ENCODE results near the gene CYP27A1. TPM values are rescaled to one million over a fixed set of nuclear protein-coding genes. Genes with fewer than 3 reads are reported as not detected.

Gene CYP27A1
- total and polyA plus RNA-seq, 4 donors = 112 to 354 (median 305) TPM

DNA sequence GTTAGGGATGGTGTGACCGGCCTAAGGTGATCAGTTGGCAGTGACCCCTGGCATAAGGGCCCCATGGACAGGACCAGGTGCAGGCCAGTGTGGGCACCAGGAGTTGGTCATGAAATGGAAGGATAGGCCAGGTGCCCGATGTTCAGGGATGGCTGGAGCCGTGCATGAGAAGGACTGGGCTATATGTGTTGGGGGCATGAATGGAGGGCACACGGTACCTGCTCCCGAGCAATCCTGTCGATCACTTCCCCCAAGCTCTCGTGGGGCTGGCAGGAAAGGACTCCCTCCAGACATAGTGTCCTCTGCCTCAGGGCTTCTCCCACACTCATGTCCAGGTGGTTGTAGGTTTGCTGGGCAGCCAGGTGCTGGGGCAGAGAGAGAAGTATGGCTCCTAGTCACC lies 42.1 kb downstream of the CYP27A1 start (continued):
- TF ChIP-seq, protein P1, sequence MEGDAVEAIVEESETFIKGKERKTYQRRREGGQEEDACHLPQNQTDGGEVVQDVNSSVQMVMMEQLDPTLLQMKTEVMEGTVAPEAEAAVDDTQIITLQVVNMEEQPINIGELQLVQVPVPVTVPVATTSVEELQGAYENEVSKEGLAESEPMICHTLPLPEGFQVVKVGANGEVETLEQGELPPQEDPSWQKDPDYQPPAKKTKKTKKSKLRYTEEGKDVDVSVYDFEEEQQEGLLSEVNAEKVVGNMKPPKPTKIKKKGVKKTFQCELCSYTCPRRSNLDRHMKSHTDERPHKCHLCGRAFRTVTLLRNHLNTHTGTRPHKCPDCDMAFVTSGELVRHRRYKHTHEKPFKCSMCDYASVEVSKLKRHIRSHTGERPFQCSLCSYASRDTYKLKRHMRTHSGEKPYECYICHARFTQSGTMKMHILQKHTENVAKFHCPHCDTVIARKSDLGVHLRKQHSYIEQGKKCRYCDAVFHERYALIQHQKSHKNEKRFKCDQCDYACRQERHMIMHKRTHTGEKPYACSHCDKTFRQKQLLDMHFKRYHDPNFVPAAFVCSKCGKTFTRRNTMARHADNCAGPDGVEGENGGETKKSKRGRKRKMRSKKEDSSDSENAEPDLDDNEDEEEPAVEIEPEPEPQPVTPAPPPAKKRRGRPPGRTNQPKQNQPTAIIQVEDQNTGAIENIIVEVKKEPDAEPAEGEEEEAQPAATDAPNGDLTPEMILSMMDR (IDR thresholded peaks at IDR 0.05; ENCODE audit: low read depth, low read length, missing input control) = no peak
- TF ChIP-seq FOXA2 (IDR thresholded peaks at IDR 0.05) (no peak), SP1 (IDR thresholded peaks at IDR 0.05) (no peak), RAD21 (IDR thresholded peaks at IDR 0.05) (no peak)

DNA sequence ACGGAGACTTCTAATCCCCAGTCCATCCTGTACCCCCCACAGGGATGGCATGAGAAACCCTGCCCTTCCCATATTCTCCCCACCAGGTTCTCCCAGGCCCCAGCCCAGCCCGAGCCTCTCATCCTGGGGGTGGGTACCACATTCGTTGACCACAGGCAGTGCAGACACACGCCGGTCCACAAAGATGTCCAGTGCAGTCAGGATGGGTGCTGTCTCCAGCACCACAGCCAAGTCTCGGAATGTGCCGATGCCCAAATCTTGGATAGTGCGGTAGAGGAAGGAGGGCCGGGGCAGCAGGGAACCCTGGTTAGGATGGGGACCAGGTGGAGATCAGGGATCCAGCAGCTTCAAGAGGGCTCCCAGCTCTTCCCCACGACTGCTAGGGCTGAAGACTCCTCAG lies 44.8 kb downstream of the CYP27A1 start:
- H3K36me3 ChIP-seq (ENCODE audit: control insufficient read depth in 4 of 4, insufficient read depth in 3 of 4, low read depth in 1 of 4, low read length in 3 of 4) = peaks cover 0 to 3% (median 1%) of the 10 kb centered on the region in 4 donors
- H3K4me3 ChIP-seq (ENCODE audit: low read depth in 1 of 3, low read length in 3 of 3) = no peak overlapping the region
- WGBS = 82% methylated on average over 10 of the region's 10 CpGs
- H3K27me3 ChIP-seq (ENCODE audit: control insufficient read depth in 4 of 4, insufficient read depth in 4 of 4, low read length in 3 of 4) = no peaks in the 10 kb centered on the region
- no peaks in the 10 kb centered on the region for H3K9me3 ChIP-seq (ENCODE audit: control insufficient read depth in 4 of 4, low read length in 3 of 4)
- TF ChIP-seq, protein P2, sequence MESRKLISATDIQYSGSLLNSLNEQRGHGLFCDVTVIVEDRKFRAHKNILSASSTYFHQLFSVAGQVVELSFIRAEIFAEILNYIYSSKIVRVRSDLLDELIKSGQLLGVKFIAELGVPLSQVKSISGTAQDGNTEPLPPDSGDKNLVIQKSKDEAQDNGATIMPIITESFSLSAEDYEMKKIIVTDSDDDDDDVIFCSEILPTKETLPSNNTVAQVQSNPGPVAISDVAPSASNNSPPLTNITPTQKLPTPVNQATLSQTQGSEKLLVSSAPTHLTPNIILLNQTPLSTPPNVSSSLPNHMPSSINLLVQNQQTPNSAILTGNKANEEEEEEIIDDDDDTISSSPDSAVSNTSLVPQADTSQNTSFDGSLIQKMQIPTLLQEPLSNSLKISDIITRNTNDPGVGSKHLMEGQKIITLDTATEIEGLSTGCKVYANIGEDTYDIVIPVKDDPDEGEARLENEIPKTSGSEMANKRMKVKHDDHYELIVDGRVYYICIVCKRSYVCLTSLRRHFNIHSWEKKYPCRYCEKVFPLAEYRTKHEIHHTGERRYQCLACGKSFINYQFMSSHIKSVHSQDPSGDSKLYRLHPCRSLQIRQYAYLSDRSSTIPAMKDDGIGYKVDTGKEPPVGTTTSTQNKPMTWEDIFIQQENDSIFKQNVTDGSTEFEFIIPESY (IDR thresholded peaks at IDR 0.05) = no peak
- TF ChIP-seq HNF4G (IDR thresholded peaks at IDR 0.05) = no peak
- TF ChIP-seq, protein P3, sequence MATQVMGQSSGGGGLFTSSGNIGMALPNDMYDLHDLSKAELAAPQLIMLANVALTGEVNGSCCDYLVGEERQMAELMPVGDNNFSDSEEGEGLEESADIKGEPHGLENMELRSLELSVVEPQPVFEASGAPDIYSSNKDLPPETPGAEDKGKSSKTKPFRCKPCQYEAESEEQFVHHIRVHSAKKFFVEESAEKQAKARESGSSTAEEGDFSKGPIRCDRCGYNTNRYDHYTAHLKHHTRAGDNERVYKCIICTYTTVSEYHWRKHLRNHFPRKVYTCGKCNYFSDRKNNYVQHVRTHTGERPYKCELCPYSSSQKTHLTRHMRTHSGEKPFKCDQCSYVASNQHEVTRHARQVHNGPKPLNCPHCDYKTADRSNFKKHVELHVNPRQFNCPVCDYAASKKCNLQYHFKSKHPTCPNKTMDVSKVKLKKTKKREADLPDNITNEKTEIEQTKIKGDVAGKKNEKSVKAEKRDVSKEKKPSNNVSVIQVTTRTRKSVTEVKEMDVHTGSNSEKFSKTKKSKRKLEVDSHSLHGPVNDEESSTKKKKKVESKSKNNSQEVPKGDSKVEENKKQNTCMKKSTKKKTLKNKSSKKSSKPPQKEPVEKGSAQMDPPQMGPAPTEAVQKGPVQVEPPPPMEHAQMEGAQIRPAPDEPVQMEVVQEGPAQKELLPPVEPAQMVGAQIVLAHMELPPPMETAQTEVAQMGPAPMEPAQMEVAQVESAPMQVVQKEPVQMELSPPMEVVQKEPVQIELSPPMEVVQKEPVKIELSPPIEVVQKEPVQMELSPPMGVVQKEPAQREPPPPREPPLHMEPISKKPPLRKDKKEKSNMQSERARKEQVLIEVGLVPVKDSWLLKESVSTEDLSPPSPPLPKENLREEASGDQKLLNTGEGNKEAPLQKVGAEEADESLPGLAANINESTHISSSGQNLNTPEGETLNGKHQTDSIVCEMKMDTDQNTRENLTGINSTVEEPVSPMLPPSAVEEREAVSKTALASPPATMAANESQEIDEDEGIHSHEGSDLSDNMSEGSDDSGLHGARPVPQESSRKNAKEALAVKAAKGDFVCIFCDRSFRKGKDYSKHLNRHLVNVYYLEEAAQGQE (IDR thresholded peaks at IDR 0.05) = no peak
- no peak for TF ChIP-seq RAD21 (IDR thresholded peaks at IDR 0.05)
- no peak for TF ChIP-seq FOXA2 (IDR thresholded peaks at IDR 0.05)
- no peak for TF ChIP-seq TAF1 (conservative IDR thresholded peaks at IDR 0.05)
- no peak for TF ChIP-seq YY1 (IDR thresholded peaks at IDR 0.05)
- no peak overlapping the region for H3K27ac ChIP-seq (ENCODE audit: low read depth in 1 of 2, low read length in 2 of 2)
- no peak overlapping the region for H3K9ac ChIP-seq (ENCODE audit: low read depth in 1 of 2, low read length in 2 of 2)
- no peak for DNase-seq (ENCODE audit: low spot score)
- no peaks in the 10 kb centered on the region for H3K4me1 ChIP-seq (ENCODE audit: control insufficient read depth in 4 of 4, insufficient read depth in 4 of 4, low read length in 3 of 4)

DNA sequence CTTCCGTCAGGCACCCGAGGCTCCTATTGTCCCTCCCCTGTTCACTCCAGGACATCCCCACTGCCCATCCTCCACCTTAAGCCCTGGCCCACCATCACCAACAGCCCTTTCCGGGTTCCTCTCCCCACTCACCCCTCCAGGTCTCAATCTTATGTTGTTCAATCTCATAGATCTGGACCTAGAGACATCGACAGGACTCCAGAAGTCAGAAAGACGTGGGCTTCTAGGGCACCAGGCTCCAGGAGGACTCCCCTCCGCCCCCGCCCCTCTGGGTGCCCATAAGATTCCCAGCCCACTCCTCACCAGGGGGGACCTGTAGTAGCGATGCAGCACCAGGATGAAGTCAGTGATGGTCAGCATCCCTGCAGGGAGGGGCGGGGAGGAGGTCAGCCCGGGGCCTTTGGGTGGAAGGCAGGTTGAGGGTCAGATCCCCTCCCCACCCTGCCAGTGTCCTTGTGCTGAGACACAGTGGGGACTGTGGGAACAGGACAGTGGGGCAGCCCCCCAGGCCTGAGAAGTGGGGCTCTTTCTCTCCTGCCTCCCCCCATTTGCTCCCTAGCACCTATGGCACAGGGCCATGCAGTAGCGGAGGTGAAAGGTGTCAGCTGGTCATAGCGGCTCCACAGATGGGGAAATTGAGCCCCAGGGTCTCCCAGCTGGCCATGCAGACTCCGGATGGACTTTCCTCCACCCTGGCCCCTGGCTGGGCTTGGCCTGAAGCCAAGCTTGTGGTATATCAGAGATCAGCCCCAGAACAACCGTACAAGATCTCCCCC lies 45.9 kb downstream of the CYP27A1 start:
- Histone ChIP-seq H3K9ac (ENCODE audit: low read depth in 1 of 2, low read length in 2 of 2) (no peak overlapping the region), H3K27me3 (ENCODE audit: control insufficient read depth in 4 of 4, insufficient read depth in 4 of 4, low read length in 3 of 4) (no peaks in the 10 kb centered on the region), H3K9me3 (ENCODE audit: control insufficient read depth in 4 of 4, low read length in 3 of 4) (no peaks in the 10 kb centered on the region), H3K4me3 (ENCODE audit: low read depth in 1 of 3, low read length in 3 of 3) (no peak overlapping the region), H3K4me1 (ENCODE audit: control insufficient read depth in 4 of 4, insufficient read depth in 4 of 4, low read length in 3 of 4) (no peaks in the 10 kb centered on the region), H3K36me3 (ENCODE audit: control insufficient read depth in 4 of 4, insufficient read depth in 3 of 4, low read depth in 1 of 4, low read length in 3 of 4) (peaks cover 0 to 2% (median 0%) of the 10 kb centered on the region in 4 donors), H3K27ac (ENCODE audit: low read depth in 1 of 2, low read length in 2 of 2) (no peak overlapping the region)
- no peak for TF ChIP-seq HNF4A (conservative IDR thresholded peaks at IDR 0.05)
- TF ChIP-seq SP1 (IDR thresholded peaks at IDR 0.05) = no peak
- TF ChIP-seq, protein P3 (IDR thresholded peaks at IDR 0.05) = no peak
- no peak for TF ChIP-seq EGR1 (IDR thresholded peaks at IDR 0.05; ENCODE audit: low read depth in 2 of 2)
- no peak for TF ChIP-seq TAF1 (conservative IDR thresholded peaks at IDR 0.05)
- no peak for DNase-seq (ENCODE audit: low spot score)
- 61% methylated on average over 14 of the region's 14 CpGs for whole genome bisulfite sequencing
